GM19463 (cell line): Measurements from ENCODE around the gene PCSK5.

Experiments
- ATAC-seq: cut with Tn5 transposase; IDR thresholded peaks from one replicate; pipeline ENCODE4 v1.9.1; 2021; ENCODE audit warnings: mild to moderate bottlenecking, moderate library complexity; ENCODE audit not compliant: unreplicated experiment

Gene PCSK5

GRCh38 chr9:76115396-76115795 lies 224.9 kb downstream of the PCSK5 start:
- ATAC-seq, result no peak

- no peak for ATAC-seq
Observed at GRCh38 chr9:76115982-76116646, 225.6 kb downstream of the PCSK5 start.

- ATAC-seq, result no peak
Observed at GRCh38 chr9:76116913-76117312, 226.4 kb downstream of the PCSK5 start.

GRCh38 chr9:76127637-76128036 lies 237.2 kb downstream of the PCSK5 start:
- no peak for ATAC-seq

GRCh38 chr9:76135902-76136301 lies 245.4 kb downstream of the PCSK5 start:
- no peak for ATAC-seq

GRCh38 chr9:76136986-76137385 lies 246.5 kb downstream of the PCSK5 start:
- ATAC-seq, result no peak

- no peak for ATAC-seq
Observed at GRCh38 chr9:76137931-76138330, 247.5 kb downstream of the PCSK5 start.

- no peak for ATAC-seq
Observed at GRCh38 chr9:76138360-76138759, 247.9 kb downstream of the PCSK5 start.

GRCh38 chr9:76143834-76144233 lies 253.4 kb downstream of the PCSK5 start:
- no peak for ATAC-seq

- no peak for ATAC-seq
Observed at GRCh38 chr9:76150013-76150412, 259.5 kb downstream of the PCSK5 start.

GRCh38 chr9:76151267-76151666 lies 260.8 kb downstream of the PCSK5 start:
- ATAC-seq, result no peak

GRCh38 chr9:76153339-76153738 lies 262.9 kb downstream of the PCSK5 start:
- ATAC-seq, result no peak

GRCh38 chr9:76153902-76154629 lies 263.6 kb downstream of the PCSK5 start:
- no peak for ATAC-seq

- ATAC-seq, result no peak
Observed at GRCh38 chr9:76155361-76155760, 264.9 kb downstream of the PCSK5 start.

GRCh38 chr9:76158713-76159112 lies 268.2 kb downstream of the PCSK5 start:
- no peak for ATAC-seq

- ATAC-seq, result no peak
Observed at GRCh38 chr9:76159293-76159926, 268.9 kb downstream of the PCSK5 start.

GRCh38 chr9:76161106-76161505 lies 270.6 kb downstream of the PCSK5 start:
- ATAC-seq, result no peak

- ATAC-seq, result no peak
Observed at GRCh38 chr9:76161541-76161940, 271.1 kb downstream of the PCSK5 start.

GRCh38 chr9:76162086-76162730 lies 271.7 kb downstream of the PCSK5 start:
- no peak for ATAC-seq

GRCh38 chr9:76162751-76163500 lies 272.5 kb downstream of the PCSK5 start:
- no peak for ATAC-seq

GRCh38 chr9:76166526-76166925 lies 276.1 kb downstream of the PCSK5 start:
- no peak for ATAC-seq
